AG09309 (cell line): ENCODE measurements around the gene LCE3D.
"Not testable (repeated sequence)": the region's sequence is repeated elsewhere in the genome, so short reads cannot be mapped to it uniquely, and the experiment has no call there.

ENCODE experiments used
- DNase-seq: peaks from one replicate; pipeline ENCODE4 v3.0.0-alpha.2; 2010; ENCODE audit warnings: low read depth
- H3K4me3 ChIP-seq: 2 replicates; pipeline ENCODE4 v1.5.1; 2011; ENCODE audit warnings: mild to moderate bottlenecking, low read depth, low read length, moderate library complexity; ENCODE audit not compliant: control insufficient read depth
- TF ChIP-seq, protein P1 (sequence below): IDR thresholded peaks from 2 replicates; pipeline ENCODE4 v1.5.1; 2011; ENCODE audit warnings: mild to moderate bottlenecking, low read depth, low read length, inconsistent platforms; ENCODE audit not compliant: insufficient read depth, control insufficient read depth; ENCODE audit errors: missing control alignments

LCE3D gene

DNA sequence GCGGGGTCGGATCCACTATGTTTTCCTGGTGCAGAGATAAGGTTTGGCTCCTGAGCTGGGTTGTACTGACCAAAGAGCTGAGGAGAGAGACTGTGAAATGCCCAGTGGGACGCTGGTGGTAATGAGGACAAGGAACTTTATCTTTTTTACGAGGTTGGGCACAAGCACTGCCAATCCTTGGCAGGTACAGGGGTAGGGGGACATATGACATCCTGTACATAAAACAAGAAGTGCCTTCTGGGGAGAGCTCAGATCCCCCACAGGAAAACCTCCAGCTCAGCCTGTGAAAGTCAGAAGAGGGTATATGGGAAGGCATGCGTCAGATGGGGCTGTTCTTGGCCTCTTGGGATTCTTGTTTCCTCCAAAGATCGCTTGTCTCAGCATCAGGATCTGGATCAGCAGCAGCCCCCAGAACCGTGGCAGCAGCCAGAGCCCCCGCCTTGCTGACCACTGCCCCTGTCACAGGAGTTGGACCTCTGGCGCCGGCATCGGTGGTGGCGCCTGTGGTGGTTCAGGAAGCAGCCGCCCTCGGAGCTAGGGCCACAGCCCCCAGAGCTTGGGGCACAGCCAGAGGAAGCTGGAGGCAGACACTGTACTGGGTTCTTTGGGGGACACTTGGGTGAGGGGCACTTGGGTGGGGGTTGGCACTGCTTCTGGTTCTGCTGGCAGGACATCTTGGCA, 14.6 kb downstream of the LCE3D start:
- DNase-seq, result no peak
- no peak overlapping the region for H3K4me3 ChIP-seq
- TF ChIP-seq, protein P1, sequence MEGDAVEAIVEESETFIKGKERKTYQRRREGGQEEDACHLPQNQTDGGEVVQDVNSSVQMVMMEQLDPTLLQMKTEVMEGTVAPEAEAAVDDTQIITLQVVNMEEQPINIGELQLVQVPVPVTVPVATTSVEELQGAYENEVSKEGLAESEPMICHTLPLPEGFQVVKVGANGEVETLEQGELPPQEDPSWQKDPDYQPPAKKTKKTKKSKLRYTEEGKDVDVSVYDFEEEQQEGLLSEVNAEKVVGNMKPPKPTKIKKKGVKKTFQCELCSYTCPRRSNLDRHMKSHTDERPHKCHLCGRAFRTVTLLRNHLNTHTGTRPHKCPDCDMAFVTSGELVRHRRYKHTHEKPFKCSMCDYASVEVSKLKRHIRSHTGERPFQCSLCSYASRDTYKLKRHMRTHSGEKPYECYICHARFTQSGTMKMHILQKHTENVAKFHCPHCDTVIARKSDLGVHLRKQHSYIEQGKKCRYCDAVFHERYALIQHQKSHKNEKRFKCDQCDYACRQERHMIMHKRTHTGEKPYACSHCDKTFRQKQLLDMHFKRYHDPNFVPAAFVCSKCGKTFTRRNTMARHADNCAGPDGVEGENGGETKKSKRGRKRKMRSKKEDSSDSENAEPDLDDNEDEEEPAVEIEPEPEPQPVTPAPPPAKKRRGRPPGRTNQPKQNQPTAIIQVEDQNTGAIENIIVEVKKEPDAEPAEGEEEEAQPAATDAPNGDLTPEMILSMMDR, result no peak

- no peak for DNase-seq
- TF ChIP-seq, protein P1, result no peak
Observed at GRCh38 chr1:152565115-152565514, 15.2 kb downstream of the LCE3D start.

GRCh38 chr1:152548358-152548757, 32.0 kb downstream of the LCE3D start:
- not testable (repeated sequence) for H3K4me3 ChIP-seq, DNase-seq

More at GRCh38 chr1:152565115-152565514, 15.2 kb downstream of the LCE3D start:
- H3K4me3 ChIP-seq, result no peak overlapping the region

- H3K4me3 ChIP-seq, result no peak overlapping the region
- TF ChIP-seq, protein P1, result no peak
- no peak for DNase-seq
Observed at GRCh38 chr1:152546704-152547103, 33.6 kb downstream of the LCE3D start.

GRCh38 chr1:152543820-152544219, 36.5 kb downstream of the LCE3D start:
- no peak overlapping the region for H3K4me3 ChIP-seq
- DNase-seq, result no peak
- TF ChIP-seq, protein P1, result no peak

- DNase-seq, result no peak
- H3K4me3 ChIP-seq, result no peak overlapping the region
- TF ChIP-seq, protein P1, result no peak
Observed at GRCh38 chr1:152539901-152540300, 40.4 kb downstream of the LCE3D start.

DNA sequence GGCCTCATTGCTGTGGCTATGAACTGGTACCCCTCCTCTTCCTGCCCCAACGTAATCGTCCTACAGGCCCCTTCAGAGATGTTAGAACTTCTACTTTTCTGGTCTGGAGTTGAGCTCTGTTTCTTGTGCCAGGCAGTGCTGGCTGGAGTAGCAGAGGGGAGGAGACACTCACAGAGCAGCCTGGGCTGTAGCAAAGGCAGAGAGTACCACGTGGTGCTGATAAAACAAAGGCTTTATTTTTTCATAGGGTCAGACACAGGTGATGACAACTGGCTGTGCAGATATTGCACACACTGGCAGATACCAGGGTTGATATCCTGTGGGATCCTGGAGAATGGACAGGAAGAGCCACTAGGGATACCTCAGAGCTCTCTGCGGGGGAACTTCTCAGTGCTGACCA, 42.8 kb downstream of the LCE3D start:
- no peak overlapping the region for H3K4me3 ChIP-seq

More for the DNA sequence above, 42.8 kb downstream of the LCE3D start:
- TF ChIP-seq, protein P1, result no peak
- DNase-seq, result no peak
